GM19324 (cell line): Measurements from ENCODE around the gene DUOXA2.
"Not testable (repeated sequence)": the region's sequence is repeated elsewhere in the genome, so short reads cannot be mapped to it uniquely, and the experiment has no call there.

Experiments
- ATAC-seq: cut with Tn5 transposase; IDR thresholded peaks from one replicate; pipeline ENCODE4 v1.9.1; 2021; ENCODE audit warnings: mild to moderate bottlenecking, moderate library complexity; ENCODE audit not compliant: unreplicated experiment, low FRiP score

Gene DUOXA2

DNA sequence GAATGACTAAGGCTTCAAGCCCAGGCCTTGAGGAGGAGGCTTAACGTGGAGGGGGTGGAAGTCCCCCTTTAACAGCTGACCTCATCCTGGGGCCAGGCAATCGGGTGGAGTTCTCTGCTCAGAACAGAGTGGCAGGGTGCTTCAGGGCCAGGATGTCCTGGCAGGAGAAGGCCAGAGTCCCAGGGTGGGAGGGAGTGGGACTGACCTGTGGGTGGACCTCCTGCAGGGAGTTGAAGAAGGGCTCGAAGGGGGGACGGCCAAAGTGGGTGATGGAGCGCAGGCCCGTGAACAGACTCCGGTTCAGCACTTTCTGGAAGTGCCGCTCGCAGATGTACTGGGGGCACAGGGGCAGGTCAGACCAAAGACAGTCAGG, 19.8 kb upstream of the DUOXA2 start:
- ATAC-seq: no peak

GRCh38 chr15:45095661-45096060, 18.5 kb upstream of the DUOXA2 start:
- ATAC-seq: no peak

- no peak for ATAC-seq
Observed at GRCh38 chr15:45097466-45097865, 16.7 kb upstream of the DUOXA2 start.

GRCh38 chr15:45099549-45100165, 14.5 kb upstream of the DUOXA2 start:
- no peak for ATAC-seq

- ATAC-seq: no peak
Observed at GRCh38 chr15:45100884-45101625, 13.1 kb upstream of the DUOXA2 start.

DNA sequence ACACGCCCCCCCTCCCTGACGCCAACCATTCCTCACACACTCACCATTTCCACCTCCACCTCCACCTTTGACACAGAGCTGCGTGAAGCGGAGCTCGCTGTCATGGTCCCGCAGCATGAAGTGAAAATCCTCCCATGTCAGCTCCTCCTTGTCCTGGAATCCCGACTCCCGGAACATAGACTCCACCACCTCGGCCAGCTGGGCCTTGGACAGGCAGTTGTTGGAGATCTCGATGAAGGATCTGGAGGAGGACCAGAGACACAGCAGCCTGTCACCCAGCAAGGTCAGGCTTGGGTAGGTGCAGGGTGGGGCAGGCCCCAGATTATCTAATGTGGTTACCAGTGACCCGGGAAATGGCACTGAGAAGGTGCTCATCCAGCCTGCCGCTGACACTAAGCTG, 12.4 kb upstream of the DUOXA2 start:
- no peak for ATAC-seq

DNA sequence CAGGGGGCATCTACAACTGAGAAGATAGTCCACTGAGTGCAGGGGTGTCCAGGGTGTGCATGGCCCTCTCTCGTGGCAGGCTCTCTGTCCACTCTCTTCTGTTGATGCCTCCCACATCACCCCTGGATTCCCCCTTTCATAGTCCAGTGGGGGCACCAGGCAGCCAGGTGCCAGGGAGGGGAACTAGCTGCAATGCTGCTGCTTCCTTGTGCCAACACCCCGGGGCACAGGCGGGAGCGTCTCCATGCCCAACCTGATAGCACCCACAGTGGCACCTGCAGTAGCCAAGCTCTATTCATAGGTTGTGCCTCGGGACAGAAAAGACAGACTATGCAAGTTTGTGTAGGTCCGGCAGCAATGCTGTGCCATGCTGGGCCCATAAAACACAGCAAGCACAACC, 11.9 kb upstream of the DUOXA2 start:
- ATAC-seq: no peak

DNA sequence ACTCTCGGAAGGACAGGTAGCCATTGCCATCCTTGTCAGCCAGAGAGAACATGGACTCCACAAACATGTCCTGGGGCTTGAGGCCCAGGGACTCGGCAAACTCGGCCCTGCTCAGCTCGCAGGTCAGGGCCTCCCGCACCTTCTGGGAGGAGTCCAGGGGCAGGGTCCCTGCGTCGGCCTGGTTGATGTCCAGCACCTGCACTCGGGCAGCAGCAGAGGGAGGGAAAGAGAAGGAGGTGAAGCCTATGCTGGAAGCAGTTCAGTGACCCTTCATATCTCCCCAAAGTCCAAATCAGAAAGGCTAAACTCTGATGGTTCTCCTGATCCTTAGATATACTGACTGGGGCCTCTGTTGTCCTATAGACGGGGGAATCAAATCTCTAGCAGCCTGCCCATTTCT, 10.0 kb upstream of the DUOXA2 start:
- not testable (repeated sequence) for ATAC-seq

GRCh38 chr15:45105586-45105985, 8.5 kb upstream of the DUOXA2 start:
- ATAC-seq: no peak

DNA sequence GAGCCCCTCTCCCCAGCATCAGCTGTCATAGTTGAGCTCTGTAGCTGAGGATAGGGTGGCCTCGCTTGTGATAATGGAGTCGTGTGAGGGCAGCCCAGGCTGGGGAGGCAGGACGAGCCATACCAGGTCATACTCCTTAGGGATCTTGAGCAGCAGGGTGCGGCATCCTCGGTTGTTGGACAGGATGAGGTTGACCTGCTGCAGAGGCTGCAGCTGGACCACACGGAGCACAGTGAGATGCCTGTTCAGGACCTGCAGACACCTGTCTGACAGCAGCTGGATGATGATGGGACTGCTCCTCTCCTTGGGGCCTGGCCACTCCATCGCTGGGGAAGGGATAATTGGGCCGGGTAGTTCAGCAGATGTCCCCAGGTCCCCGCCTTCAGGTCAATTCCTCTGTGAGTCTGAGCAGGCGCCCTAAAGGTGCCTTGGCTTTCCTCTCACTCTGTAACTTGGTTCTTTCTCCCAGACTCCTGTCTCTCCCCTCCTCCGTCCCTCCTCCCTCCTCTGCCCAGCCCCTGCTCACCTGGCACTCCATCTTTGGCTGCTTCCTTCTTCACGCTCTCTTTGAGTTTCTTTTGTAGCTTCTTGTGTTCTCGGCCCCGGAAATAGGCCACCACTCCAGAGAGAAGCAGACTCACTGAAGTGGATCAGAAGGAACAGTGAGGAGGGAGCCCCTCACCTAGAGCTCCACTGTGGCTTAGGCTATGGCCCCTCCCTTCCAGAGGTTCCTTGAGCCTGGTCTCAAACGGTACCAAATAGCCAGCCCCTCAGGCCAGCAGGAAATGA, 7.9 kb upstream of the DUOXA2 start:
- no peak for ATAC-seq

DNA sequence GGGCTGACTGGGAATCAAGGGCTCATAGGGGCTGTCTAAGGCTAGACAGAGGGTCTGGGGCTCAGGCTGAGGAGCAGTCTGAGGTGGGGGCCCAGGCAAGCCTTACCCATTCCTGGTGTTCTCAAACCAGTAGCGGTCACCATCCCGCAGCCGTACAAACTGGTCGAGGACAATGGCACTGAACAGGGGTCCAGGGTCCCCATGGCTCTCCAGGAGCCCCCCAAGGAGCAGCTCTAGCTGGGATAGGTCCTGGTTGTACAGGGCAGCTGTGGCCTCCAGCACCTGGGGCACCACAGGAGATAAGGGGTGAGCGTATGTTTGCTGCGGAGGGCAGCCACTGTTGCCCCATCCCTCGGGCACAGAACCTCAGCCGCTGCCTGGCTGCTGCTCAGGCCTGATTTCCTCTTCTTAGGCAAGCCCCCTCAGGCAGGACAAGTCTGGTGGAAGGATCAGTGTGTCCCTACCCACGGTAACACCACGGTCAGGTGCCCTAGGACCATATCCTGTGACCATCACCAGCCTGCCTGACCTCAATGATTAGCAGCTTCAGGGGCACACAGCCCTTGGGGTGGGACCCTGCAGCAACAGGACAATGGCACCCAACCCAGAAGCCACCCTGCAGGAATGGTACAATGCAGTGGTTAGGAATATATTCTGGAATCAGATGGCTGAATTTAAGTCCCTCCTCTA, 6.0 kb upstream of the DUOXA2 start:
- no peak for ATAC-seq

DNA sequence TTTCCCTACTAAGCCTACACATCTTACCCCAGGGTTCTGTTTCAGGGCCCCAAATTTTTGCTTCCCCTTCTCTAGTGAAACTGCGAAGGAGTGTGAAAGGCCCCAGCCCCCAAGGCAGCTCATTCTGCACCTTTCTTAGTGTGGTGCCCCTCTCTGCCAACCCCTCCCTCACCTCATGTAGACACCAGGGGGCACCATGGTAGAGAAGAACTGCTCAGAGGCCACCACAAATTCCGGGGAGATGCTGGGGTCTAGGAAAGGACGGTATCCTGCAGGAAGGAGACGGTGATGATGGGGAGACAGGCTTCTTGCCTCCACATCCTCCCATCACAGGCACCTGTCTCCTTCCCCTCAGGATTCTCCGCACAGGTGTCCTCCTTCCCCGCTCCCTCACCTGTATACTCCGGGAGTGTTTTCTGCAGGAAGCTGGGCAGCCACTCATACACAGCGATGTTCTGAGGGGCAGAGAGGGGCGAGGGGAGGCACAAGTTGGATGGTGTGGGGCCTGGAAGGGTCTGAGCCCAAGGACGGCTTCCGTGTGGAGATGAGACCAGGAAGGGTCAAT, 3.8 kb upstream of the DUOXA2 start:
- ATAC-seq: no peak

DNA sequence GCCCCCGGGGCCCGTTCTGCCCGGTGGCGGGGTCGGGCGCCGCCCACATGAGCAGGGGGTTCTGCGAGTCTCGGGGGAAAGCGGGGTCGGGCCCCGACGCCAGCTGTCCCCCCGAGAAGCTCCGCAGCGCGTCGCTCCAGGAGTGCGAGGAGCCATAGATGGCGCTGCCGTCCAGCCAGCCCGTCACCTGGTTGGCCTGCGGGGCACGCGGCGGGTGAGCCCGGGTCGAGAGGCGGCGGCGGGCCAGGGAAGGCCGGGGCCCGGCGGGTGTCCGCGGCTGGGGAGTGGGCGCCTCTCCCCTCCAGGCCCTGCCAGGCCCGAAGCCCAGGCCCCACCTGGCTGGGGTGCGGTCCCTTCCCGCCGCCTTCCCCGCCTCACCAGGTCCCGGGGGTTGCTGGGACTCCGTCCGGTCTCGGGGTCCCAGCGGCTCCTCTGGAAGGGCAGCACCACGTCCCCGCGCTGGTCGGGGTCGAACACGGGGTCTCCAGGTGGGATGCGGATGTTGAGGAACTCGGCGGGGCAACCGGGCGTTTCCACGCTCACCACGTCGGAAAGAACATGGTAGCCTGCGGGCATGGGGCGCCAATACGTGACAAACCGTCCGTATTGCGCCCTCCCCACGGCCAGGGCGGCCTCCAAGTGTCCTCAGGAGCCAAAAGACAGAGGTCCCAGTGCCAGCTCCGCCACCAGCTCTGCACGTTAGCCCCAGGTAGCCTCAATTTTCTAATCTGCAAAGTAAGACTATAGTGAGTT, 2.6 kb upstream of the DUOXA2 start:
- ATAC-seq: no peak

- no peak for ATAC-seq
Observed at GRCh38 chr15:45112143-45112590, 2.0 kb upstream of the DUOXA2 start.

DNA sequence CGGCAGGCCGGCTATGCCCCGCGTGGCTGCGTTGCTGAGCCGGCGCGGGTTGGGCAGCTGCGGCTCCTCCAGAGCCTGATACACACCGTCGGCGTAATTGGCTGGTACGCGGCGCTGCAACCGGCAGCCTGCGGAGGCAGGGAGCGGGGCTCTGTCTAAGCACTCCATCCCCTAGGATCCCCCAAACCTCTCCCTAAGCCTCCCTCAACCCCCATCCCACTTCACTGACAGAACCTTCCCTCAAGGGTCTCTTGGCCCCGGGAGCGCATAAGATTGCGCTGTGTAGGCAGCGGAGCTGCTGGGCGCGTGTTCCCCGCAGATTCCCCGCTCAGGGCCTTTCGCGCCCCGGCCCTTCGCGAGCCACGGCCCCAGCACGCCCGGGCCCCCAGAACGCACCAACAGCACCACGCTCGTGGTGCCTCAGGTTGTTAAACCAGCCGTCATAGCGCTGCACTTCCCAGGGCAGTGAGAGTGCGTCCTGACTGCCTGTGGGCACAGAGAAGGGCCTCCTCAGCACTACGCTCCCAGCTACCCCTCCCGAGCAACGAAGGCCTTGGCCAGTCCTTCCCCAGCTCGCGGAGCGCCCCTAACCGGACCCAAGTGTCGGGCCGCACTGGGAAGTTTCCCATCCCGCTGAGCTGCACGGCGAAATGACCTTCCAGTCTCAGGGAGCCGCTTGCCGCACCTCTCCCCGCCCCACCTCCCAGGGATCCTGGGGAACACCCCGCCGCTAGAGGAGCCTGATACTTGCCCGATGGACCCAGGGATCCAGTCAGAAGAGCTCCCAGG, 1.3 kb upstream of the DUOXA2 start:
- ATAC-seq: no peak

DNA sequence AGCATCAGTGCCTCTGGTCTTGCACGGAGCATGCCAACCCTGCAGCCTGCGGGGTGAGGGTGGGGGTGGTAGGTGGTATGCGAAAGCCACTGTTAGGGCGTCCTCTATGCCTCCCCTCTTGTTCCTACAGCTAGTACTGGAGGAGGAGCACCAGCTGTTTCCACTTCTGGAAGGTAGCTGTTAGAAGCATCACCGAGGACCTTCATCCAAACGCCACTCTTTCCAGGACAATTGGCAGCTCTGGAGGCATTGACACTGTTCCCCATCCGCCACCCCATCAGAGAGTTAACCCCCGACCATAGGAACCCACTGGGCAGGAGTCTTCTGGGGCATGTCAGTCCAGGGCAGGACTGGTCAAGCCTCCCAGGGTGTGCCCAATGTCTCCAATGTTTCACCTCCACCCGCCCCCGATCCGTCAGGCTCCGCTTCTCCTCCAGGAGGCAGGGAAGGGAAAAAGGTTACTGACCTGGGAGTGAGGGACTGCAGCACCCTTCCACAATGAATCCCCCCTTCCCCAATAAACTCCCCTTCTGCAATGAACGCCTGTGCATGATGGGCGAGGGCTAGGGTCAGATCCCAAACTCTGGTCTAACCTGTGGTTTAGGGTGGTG, 641 bp upstream of the DUOXA2 start:
- ATAC-seq: no peak

DNA sequence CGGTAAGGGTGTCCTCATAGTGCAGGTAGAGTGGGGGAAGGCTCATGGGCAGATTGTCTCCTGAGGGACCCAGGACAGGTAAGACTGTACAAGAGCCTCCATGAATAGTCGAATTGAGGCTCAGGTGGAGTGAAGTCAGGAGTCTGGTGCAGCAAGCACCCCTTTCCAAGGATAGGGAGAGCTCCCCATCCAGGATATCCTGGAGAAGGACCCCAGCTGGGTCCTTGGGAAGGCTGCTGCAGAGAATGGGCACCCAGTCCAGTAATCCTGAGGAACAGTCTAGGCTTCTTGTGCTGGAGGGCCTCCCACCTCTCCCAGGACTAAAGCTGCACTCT, 592 bp downstream of the DUOXA2 start:
- no peak for ATAC-seq

DNA sequence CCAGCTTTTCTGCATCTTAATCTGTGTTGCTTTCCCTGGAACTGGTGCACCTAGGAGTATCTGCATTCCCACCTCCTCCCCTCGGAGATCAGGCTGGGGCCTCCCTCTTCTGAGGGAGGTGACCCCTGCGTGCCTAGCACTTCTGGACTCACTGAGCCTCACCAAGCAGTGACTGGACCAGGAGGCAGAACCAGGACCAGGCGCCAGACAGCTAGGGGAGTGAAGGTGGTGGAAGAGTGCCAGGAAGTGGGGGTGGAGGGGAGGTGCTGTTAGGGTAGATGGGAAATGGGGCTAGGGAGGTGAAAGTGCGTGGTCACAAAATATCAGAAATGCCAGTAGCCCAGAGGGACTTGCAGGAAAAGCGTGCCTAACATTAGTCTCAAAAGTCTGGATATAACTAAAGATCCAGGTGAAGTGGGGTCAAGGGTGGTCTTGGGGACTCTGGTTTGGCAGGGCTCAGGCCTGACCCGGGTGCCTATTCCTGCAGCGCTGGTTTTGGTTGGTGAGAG, 1.2 kb downstream of the DUOXA2 start:
- no peak for ATAC-seq

DNA sequence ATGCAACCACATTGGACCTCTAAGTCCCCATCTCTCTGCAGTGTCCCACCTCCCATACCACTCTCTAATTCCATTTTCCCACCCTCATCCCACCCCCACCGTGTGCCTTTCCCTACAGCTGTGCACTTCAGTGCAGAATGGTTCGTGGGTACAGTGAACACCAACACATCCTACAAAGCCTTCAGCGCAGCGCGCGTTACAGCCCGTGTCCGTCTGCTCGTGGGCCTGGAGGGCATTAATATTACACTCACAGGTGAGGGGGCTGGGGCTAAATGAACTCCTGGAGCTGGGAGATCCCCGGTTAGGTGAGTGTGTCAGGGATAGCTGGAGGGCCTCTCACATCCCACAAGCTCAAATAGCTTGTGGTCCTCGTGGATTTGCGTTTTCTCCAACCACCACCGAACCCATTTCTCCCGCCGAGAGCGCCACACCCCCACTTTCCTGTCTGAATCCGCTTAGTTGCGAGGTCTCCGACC, 1.9 kb downstream of the DUOXA2 start:
- no peak for ATAC-seq
